Mucosa of descending colon (tissue), 3 donors: ENCODE results near the gene UNC79. TPM values are rescaled to one million over a fixed set of nuclear protein-coding genes. Genes with fewer than 3 reads are reported as not detected.

Source experiments
- ATAC-seq: fragments of 200-7000 bp; cut with Tn5 transposase; one replicate; pipeline ENCODE4 v1.9.1; 2020; ENCODE audit warnings: mild to moderate bottlenecking, moderate library complexity
- DNase-seq, 3 donors: peaks; one replicate each; pipeline ENCODE4 v3.0.0-alpha.2; 2020
- H3K36me3 ChIP-seq: fragments of 200-600 bp; one replicate; pipeline ENCODE4 v1.8.0; 2021; ENCODE audit warnings: low read depth, mild to moderate bottlenecking
- H3K4me1 ChIP-seq: fragments of 200-600 bp; one replicate; pipeline ENCODE4 v1.8.0; 2021; ENCODE audit warnings: low read depth, mild to moderate bottlenecking
- H3K4me3 ChIP-seq: fragments of 200-600 bp; one replicate; pipeline ENCODE4 v1.8.0; 2021; ENCODE audit warnings: mild to moderate bottlenecking
- H3K9me3 ChIP-seq: fragments of 200-600 bp; one replicate; pipeline ENCODE4 v1.8.0; 2021; ENCODE audit warnings: mild to moderate bottlenecking
- CTCF ChIP-seq: fragments of 200-600 bp; IDR thresholded peaks from one replicate; pipeline ENCODE4 v1.8.0; 2022; ENCODE audit warnings: antibody characterized with exemption, mild to moderate bottlenecking
- intact Hi-C, 2 donors: fragments of 100-400 bp; cut with DNase I in 1 of 2; cut with micrococcal nuclease in 1 of 2; formaldehyde crosslinking; loops; one replicate each; pipeline versions ENCODE4 v1.11.0 to v1.11.1; 2022; cut with DNase I, micrococcal nuclease
- total RNA-seq, 3 donors: library from RNA; stranded (reverse); fragmentation: NEBNext Ultra II Directional in 2 of 3; extraction: Animal tissue kit (Norgen Biotek cat#: 25700) in 2 of 3; gene quantifications; one replicate each; pipeline versions ENCODE4 v1.2.1 to v1.2.4, GENCODE V29; 2021 to 2023
- donor health status: DM: no; HTN: no; CAD: no; lungs with moderate emphysema.
- donor health status: DM: no; HTN: no; CAD: no.
- donor health status: DM: no; HTN: yes; CAD: no.

Gene UNC79
- total RNA-seq, 3 donors from 2014 or later, result 0.09 to 0.89 (median 0.12) TPM

- intact Hi-C loops, result no loop called here
- Histone ChIP-seq H3K9me3 (no peaks in the 10 kb centered on the region), H3K4me3 (no peak overlapping the region), H3K36me3 (no peaks in the 10 kb centered on the region), H3K4me1 (no peaks in the 10 kb centered on the region)
- ATAC-seq (no peak), DNase-seq (no peak)
- TF ChIP-seq CTCF, result no peak
Measured at GRCh38 chr14:93549595-93549994, 118.9 kb downstream of the UNC79 start.

- intact Hi-C loops, result no loop called here
- H3K9me3 ChIP-seq, result no peaks in the 10 kb centered on the region
- ATAC-seq (no peak), DNase-seq (no peak)
- H3K36me3 ChIP-seq, result no peaks in the 10 kb centered on the region
- TF ChIP-seq CTCF, result no peak
- no peaks in the 10 kb centered on the region for H3K4me1 ChIP-seq
- no peak overlapping the region for H3K4me3 ChIP-seq
Measured at GRCh38 chr14:93564918-93565317, 134.2 kb downstream of the UNC79 start.

GRCh38 chr14:93566065-93566693 is 135.4 kb downstream of the UNC79 start:
- intact Hi-C loops, result no loop called here
- Histone ChIP-seq H3K4me1 (no peaks in the 10 kb centered on the region), H3K9me3 (no peaks in the 10 kb centered on the region), H3K4me3 (no peak overlapping the region), H3K36me3 (no peaks in the 10 kb centered on the region)
- no peak for ATAC-seq
- no peak for DNase-seq
- no peak for TF ChIP-seq CTCF

- Histone ChIP-seq H3K36me3 (no peaks in the 10 kb centered on the region), H3K4me1 (no peaks in the 10 kb centered on the region), H3K9me3 (no peaks in the 10 kb centered on the region), H3K4me3 (no peak overlapping the region)
- ATAC-seq (no peak), DNase-seq (no peak)
- intact Hi-C loops, result no loop called here
- TF ChIP-seq CTCF, result no peak
Measured at GRCh38 chr14:93571275-93571674, 140.5 kb downstream of the UNC79 start.

- intact Hi-C loops, result no loop called here
- no peak for TF ChIP-seq CTCF
Measured at GRCh38 chr14:93579178-93579577, 148.4 kb downstream of the UNC79 start.

GRCh38 chr14:93582516-93582915 is 151.8 kb downstream of the UNC79 start:
- Histone ChIP-seq H3K9me3 (no peaks in the 10 kb centered on the region), H3K4me1 (no peaks in the 10 kb centered on the region), H3K4me3 (no peak overlapping the region), H3K36me3 (no peaks in the 10 kb centered on the region)
- intact Hi-C loops, result no loop called here
- DNase-seq, result no peak
- no peak for TF ChIP-seq CTCF
- no peak for ATAC-seq

More at GRCh38 chr14:93579178-93579577, 148.4 kb downstream of the UNC79 start:
- ATAC-seq, result no peak
- no peaks in the 10 kb centered on the region for H3K4me1 ChIP-seq
- H3K9me3 ChIP-seq, result no peaks in the 10 kb centered on the region
- no peaks in the 10 kb centered on the region for H3K36me3 ChIP-seq
- H3K4me3 ChIP-seq, result no peak overlapping the region
- DNase-seq, result no peak
